ENCODE measurements around the gene MCM6. TPM values are rescaled to one million over a fixed set of nuclear protein-coding genes. Genes with fewer than 3 reads are reported as not detected.

Gene MCM6
- total RNA-seq, 1 experiment from 2014 or later: 44.1 TPM

DNA sequence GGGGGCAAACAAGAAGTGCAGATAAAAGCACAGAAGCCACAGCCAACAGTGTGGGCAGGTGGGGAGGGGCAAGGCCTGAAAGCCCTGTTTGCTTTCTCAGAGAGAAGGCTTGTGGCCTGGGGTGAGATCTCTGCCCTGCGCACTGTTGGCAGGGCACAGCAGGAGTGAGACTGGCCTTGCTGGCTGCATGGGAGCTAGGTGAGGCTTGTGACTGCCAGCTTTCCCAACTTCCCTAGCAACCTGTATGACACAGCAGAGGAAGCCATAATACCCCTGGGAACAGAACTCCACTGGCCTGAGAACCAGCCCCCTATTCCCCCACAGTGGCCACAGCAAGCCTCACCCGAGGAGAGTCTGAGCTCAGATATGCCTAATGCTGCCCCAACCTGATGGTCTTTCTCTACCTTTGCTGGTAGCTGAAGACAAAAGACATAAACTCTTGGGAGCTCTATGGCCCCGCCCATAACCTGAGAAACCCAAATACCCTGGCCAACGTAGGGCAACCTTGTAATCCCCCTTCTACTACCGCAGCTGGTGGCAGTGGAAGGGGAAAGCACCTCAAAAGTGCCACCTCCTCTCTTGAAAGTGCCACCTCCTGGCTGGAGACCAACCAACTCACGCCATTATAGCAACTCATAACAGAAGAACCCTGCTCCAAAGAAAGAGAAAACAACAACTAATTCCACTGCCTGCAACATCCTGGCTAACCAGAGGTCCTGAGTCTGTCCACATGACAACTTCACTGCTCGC is 83.7 kb downstream of the MCM6 start:
- Mint-ChIP-seq H3K27me3 (ENCODE audit: unreplicated experiment) (no peaks in the 10 kb centered on the region), H3K36me3 (ENCODE audit: insufficient read depth, unreplicated experiment) (peaks cover 7% of the 10 kb centered on the region), H3K4me3 (ENCODE audit: low read depth, unreplicated experiment) (no peak overlapping the region), H3K4me1 (ENCODE audit: low read depth, unreplicated experiment) (peaks cover 13% of the 10 kb centered on the region), H3K27ac (ENCODE audit: unreplicated experiment) (no peak overlapping the region), H3K9me3 (ENCODE audit: low read depth, unreplicated experiment) (no peaks in the 10 kb centered on the region)
- TF ChIP-seq, protein P1, sequence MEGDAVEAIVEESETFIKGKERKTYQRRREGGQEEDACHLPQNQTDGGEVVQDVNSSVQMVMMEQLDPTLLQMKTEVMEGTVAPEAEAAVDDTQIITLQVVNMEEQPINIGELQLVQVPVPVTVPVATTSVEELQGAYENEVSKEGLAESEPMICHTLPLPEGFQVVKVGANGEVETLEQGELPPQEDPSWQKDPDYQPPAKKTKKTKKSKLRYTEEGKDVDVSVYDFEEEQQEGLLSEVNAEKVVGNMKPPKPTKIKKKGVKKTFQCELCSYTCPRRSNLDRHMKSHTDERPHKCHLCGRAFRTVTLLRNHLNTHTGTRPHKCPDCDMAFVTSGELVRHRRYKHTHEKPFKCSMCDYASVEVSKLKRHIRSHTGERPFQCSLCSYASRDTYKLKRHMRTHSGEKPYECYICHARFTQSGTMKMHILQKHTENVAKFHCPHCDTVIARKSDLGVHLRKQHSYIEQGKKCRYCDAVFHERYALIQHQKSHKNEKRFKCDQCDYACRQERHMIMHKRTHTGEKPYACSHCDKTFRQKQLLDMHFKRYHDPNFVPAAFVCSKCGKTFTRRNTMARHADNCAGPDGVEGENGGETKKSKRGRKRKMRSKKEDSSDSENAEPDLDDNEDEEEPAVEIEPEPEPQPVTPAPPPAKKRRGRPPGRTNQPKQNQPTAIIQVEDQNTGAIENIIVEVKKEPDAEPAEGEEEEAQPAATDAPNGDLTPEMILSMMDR (IDR thresholded peaks at IDR 0.05; ENCODE audit: unreplicated experiment): no peak
- intact Hi-C loops (cut with micrococcal nuclease; ENCODE audit: unreplicated experiment): loop anchor here (10.0 kb wide), 1 partner anchor 318 kb away; no protein-coding TSS in a partner anchor
- BruUV-seq (replicated peaks): no TSS peak
- CTCF ChIA-PET: no interaction called here
- DNase-seq: no peak

DNA sequence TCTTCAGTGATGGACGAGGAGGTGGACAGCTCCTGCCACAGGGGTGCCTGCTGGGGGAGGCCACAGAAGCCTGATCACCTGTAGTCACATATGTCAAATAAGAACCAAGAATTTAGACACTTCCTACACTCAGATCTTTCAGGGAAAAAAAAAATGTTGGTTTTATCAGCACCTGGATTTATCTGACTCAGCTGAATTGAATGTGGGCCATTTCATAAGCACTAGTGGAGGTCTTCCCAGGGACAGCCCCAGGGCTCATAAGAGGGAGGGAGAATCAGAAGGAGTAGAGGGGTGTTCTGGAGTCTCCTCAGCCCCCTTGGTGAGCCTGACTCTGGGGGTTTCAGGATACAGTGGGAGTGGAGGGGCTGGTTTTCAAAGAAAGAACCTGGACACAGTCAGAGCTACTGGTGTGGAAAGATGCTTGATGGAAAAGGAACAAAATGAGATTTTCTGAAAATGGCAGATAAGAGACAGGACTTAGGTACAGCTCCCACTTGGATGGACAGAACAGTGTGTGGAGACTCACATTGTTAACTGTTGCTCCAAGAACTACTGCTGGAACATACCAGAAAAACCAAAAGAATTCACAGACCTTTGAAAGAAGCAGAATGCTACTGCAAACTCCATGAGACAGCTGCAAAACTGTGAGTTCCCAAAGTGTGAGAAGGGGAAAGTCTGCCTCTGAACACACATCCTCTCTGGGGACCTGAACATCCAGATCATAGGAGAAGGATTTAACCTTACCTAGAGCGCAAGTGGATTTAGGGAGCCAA is 84.6 kb downstream of the MCM6 start:
- no peak for DNase-seq
- TF ChIP-seq, protein P1 (IDR thresholded peaks at IDR 0.05; ENCODE audit: unreplicated experiment): no peak
- no TSS peak for BruUV-seq (replicated peaks)
- no peak overlapping the region for H3K27ac Mint-ChIP-seq (ENCODE audit: unreplicated experiment)
- CTCF ChIA-PET: interaction anchor here (0.6 to 1.0 kb wide), 2 partner anchors 65 to 803 kb away, joined by 3 read pairs; no protein-coding TSS in a partner anchor
- peaks cover 13% of the 10 kb centered on the region for H3K36me3 Mint-ChIP-seq (ENCODE audit: insufficient read depth, unreplicated experiment)
- H3K9me3 Mint-ChIP-seq (ENCODE audit: low read depth, unreplicated experiment): no peaks in the 10 kb centered on the region
- H3K27me3 Mint-ChIP-seq (ENCODE audit: unreplicated experiment): no peaks in the 10 kb centered on the region
- intact Hi-C loops (cut with micrococcal nuclease; ENCODE audit: unreplicated experiment): loop anchor here (10.0 kb wide), 1 partner anchor 317 kb away; no protein-coding TSS in a partner anchor
- H3K4me1 Mint-ChIP-seq (ENCODE audit: low read depth, unreplicated experiment): peaks cover 7% of the 10 kb centered on the region
- H3K4me3 Mint-ChIP-seq (ENCODE audit: low read depth, unreplicated experiment): no peak overlapping the region

DNA sequence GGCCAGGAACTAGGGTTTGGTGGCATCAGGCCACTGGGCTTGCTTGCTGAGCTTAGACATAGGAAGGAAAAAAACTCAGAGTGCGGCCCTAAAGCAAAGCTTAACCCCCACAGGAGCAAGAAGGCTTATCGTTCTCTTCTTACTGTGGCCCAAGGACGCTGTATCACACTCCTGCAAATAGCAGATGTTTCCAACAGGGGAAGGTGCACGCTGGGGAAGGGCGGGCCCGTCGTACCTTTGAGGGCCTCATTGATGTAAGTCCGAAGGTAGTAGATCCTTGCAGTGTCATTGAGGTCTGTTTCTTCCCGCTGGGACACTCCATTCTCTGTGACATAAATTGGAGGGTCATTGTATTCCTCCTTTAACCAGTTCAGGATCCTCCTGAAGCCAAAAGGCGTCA is 85.8 kb downstream of the MCM6 start:
- intact Hi-C loops (cut with micrococcal nuclease; ENCODE audit: unreplicated experiment): loop anchor here (10.0 kb wide), 1 partner anchor 316 kb away; no protein-coding TSS in a partner anchor
- no peak for DNase-seq
- CTCF ChIA-PET: interaction anchor here (1.0 kb wide), 1 partner anchor 802 kb away, joined by 3 read pairs; no protein-coding TSS in a partner anchor

More for the DNA sequence above, 85.8 kb downstream of the MCM6 start:
- Mint-ChIP-seq H3K36me3 (ENCODE audit: insufficient read depth, unreplicated experiment) (peaks cover 13% of the 10 kb centered on the region), H3K27ac (ENCODE audit: unreplicated experiment) (no peak overlapping the region), H3K4me3 (ENCODE audit: low read depth, unreplicated experiment) (no peak overlapping the region), H3K4me1 (ENCODE audit: low read depth, unreplicated experiment) (peaks cover 7% of the 10 kb centered on the region), H3K9me3 (ENCODE audit: low read depth, unreplicated experiment) (no peaks in the 10 kb centered on the region), H3K27me3 (ENCODE audit: unreplicated experiment) (no peaks in the 10 kb centered on the region)
- no TSS peak for BruUV-seq (replicated peaks)
- TF ChIP-seq, protein P1 (IDR thresholded peaks at IDR 0.05; ENCODE audit: unreplicated experiment): no peak

Other genes starting within 250 kb of the MCM6 start
- gene UBXN4, start 134.6 kb downstream of the MCM6 start, total RNA-seq (2022): 87.8 and 94.4 TPM in 2 replicates
- 1.3 and 1.4 TPM in 2 replicates for gene LCT, start 39.3 kb downstream of the MCM6 start, total RNA-seq (2022)
- 57.5 and 63.3 TPM in 2 replicates for gene DARS1, start 109.2 kb upstream of the MCM6 start, total RNA-seq (2022)
- 12.4 and 16.7 TPM in 2 replicates for gene CXCR4, start 241.7 kb upstream of the MCM6 start, total RNA-seq (2022)